Psoas muscle (tissue), 8 donors: ENCODE data around the gene NDUFB10. TPM values are rescaled to one million over a fixed set of nuclear protein-coding genes. Genes with fewer than 3 reads are reported as not detected.

Experiments used
- ATAC-seq, 4 donors: fragments of 200-7000 bp; cut with Tn5 transposase; one replicate each; pipeline ENCODE4 v1.9.1; 2020; ENCODE audit warnings: moderate library complexity in 3 of 4, mild to moderate bottlenecking in 2 of 4
- DNase-seq, 2 donors: peaks; one replicate each; pipeline ENCODE4 v3.0.0-alpha.2; 2020
- H3K27ac ChIP-seq: fragments of 200-600 bp; one replicate; pipeline ENCODE4 v1.8.0; 2022
- H3K27me3 ChIP-seq, 3 donors: fragments of 200-600 bp in 1 of 3; one replicate each; pipeline versions ENCODE4 v1.6.1 to v1.8.0; 2013 to 2022; ENCODE audit warnings: low read length in 2 of 3, mild to moderate bottlenecking in 2 of 3, moderate library complexity in 1 of 3; ENCODE audit not compliant: insufficient read depth in 3 of 3
- H3K36me3 ChIP-seq, 2 donors: fragments of 200-600 bp in 1 of 2; one replicate each; pipeline versions ENCODE4 v1.6.1 to v1.8.0; 2013 to 2022; ENCODE audit warnings: low read depth in 1 of 2, mild to moderate bottlenecking in 1 of 2, moderate library complexity in 1 of 2; ENCODE audit not compliant: insufficient read depth in 1 of 2
- H3K4me1 ChIP-seq: fragments of 200-600 bp; one replicate; pipeline ENCODE4 v1.8.0; 2022
- H3K4me3 ChIP-seq: fragments of 200-600 bp; one replicate; pipeline ENCODE4 v1.8.0; 2022; ENCODE audit warnings: mild to moderate bottlenecking
- H3K9me3 ChIP-seq: fragments of 200-600 bp; one replicate; pipeline ENCODE4 v1.8.0; 2022
- WGBS, 3 donors: extraction: QIAGEN DNeasy Blood & Tissue Kit; methylation state at CpG; one replicate each; pipeline versions ENCODE4 v1.1.6 to v1.1.7; 2013; 5-methylcytosine and 5-hydroxymethylcytosine counted together
- intact Hi-C, 2 donors: fragments of 100-400 bp; cut with DNase I; formaldehyde crosslinking; loops; one replicate each; pipeline versions ENCODE4 v1.11.0 to v1.14.2; 2022
- long read RNA-seq, 2 donors: library from polyadenylated mRNA; unstranded; transcript quantifications; one replicate each; pipeline ENCODE4 v2.0.0, GENCODE V29; 2021
- polyA plus RNA-seq, 3 donors: library from polyadenylated mRNA; stranded (reverse); fragments of 200-250 nt; gene quantifications; one replicate each; pipeline ENCODE4 v1.2.3, GENCODE V29; 2013
- total RNA-seq, 4 donors: library from RNA; stranded (reverse); fragmentation: NEBNext Ultra II Directional in 2 of 4; extraction: Animal tissue kit (Norgen Biotek cat#: 25700) in 2 of 4; gene quantifications; one replicate each; pipeline versions ENCODE4 v1.2.1 to v1.2.4, GENCODE V29; 2021 to 2023
- TF ChIP-seq, protein P1 (sequence below): fragments of 200-600 bp; IDR thresholded peaks from one replicate; pipeline ENCODE4 v1.8.0; 2022; ENCODE audit warnings: antibody characterized with exemption
- donor health status: healthy with polysubstance abuse.
- donor health status: DM: no; HTN: no; CAD: no; lungs with moderate emphysema.
- donor health status: Bipolar disorder and iron deficiency.
- donor health status: healthy.
- donor health status: DM: yes; HTN: yes; CAD: no.
- donor health status: DM: no; HTN: no; CAD: no.
- donor health status: DM: no; HTN: no; CAD: no.
- donor health status: DM: yes; HTN: yes; CAD: no.

The NDUFB10 gene
- total RNA-seq (100 to 1,000 TPM; 350 to 465 (median 373) TPM), polyA plus RNA-seq (100 to 1,000 TPM; 753 to 870 (median 797) TPM)
- long read RNA-seq, donor 1, transcript NDUFB10-201 (4 exons, 705 nt) = major isoform, 113 of 117 reads
- long read RNA-seq, donor 1, partial matches to known transcripts = 2 of 117 reads
- long read RNA-seq, donor 1, other reads (novel, unspliced or antisense) = 0 of 117 reads
- long read RNA-seq, donor 2, transcript NDUFB10-201 (4 exons, 705 nt) = major isoform, 195 of 203 reads
- long read RNA-seq, donor 2, partial matches to known transcripts = 6 of 203 reads
- long read RNA-seq, donor 2, other reads (novel, unspliced or antisense) = 2 of 203 reads

DNA sequence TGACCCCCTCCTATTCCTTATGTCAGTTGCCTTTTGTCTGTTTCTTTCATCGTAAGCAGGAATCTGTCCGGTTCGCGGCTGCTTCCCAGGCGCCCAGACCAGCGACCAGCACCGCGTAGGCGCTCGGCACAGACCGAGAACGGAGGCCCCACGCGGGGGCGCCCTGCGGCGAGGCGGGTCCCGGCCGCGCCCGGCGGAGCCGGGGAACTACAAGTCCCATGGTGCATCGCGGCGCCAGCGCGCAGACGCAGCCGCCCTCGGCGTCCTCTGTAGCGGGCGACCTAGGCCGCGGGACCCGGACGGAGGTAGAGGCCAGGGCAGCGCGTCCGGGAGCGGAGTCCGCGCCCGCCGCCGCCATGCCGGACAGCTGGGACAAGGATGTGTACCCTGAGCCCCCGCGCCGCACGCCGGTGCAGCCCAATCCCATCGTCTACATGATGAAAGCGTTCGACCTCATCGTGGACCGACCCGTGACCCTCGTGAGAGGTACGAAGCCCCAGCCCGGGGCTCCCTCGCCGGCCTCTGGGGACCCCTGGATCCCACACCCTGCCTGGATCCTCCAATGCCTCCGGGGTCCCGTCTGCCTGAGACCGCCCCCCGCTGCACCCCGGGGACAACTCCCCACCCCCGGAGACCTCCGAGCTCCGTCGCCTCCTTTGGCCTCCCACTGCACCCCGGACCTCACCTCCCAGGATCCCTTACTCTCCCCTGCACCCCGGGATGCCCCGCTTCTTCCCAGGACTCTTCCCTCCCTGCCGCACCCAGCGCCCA is at the start of gene NDUFB10:
Gene NDUFB10, plus strand, starts transcription at position 270 of the 771 bp plus-strand sequence. Its CDS starts 87 bp downstream, at position 357.
- ATAC-seq (peak; percentile 85 to 89 (median 87)), DNase-seq (peak; percentile 94 to 97)
- peak within 1 kb of the TSS; percentile 87 for H3K27ac ChIP-seq
- TF ChIP-seq, protein P1, sequence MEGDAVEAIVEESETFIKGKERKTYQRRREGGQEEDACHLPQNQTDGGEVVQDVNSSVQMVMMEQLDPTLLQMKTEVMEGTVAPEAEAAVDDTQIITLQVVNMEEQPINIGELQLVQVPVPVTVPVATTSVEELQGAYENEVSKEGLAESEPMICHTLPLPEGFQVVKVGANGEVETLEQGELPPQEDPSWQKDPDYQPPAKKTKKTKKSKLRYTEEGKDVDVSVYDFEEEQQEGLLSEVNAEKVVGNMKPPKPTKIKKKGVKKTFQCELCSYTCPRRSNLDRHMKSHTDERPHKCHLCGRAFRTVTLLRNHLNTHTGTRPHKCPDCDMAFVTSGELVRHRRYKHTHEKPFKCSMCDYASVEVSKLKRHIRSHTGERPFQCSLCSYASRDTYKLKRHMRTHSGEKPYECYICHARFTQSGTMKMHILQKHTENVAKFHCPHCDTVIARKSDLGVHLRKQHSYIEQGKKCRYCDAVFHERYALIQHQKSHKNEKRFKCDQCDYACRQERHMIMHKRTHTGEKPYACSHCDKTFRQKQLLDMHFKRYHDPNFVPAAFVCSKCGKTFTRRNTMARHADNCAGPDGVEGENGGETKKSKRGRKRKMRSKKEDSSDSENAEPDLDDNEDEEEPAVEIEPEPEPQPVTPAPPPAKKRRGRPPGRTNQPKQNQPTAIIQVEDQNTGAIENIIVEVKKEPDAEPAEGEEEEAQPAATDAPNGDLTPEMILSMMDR = peak; percentile 71
- H3K4me3 ChIP-seq = peak within 1 kb of the TSS; percentile 92
- intact Hi-C loops = no loop called here
- peaks cover 27% of the 10 kb centered on the region for H3K4me1 ChIP-seq
- peaks cover 0 to 32% of the 10 kb centered on the region in 2 donors for H3K36me3 ChIP-seq
- H3K27me3 ChIP-seq = no peaks in the 10 kb centered on the region
- 1% methylated on average over 70 to 79 of the region's 79 CpGs for WGBS, 3 donors
- no peaks in the 10 kb centered on the region for H3K9me3 ChIP-seq

DNA sequence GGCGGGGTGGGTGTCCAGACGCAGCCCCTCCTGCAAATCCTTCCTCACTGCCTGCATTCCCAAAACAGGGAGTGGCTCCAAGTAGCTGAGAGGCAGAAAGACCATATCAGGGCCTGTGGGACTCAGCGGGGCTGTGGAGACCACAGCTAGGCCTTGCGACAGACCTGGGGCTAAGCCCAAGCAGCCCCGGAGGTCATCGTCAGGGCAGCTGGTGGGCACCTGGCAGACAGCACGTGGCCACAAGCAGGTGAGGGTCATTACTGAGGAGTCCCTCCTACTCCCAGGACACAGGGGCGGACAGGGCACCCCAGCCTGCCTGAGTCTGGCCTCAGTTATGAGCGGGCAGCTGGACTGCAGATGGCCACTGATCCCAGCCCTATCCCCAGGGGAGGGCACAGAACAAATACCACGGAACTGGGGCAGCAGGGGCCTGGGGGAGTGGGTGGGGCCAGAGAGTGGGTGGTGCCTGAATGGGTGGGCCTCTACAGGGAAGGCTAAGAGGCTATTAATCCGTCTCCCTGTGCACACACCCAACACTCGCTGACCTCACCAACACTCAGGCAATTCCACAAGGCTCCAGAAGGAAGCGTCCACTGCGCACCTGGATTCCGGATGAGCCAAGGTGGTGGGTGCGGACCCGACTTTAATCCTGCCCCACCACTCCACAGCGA is 49.6 kb upstream of the NDUFB10 start:
- DNase-seq = no peak

GRCh38 chr16:1911467-1912214 is 47.7 kb upstream of the NDUFB10 start:
- Histone ChIP-seq H3K27me3 (peaks cover 0 to 61% (median 12%) of the 10 kb centered on the region in 3 donors), H3K4me3 (no peak overlapping the region), H3K36me3 (no peaks in the 10 kb centered on the region), H3K4me1 (no peaks in the 10 kb centered on the region), H3K27ac (no peak overlapping the region), H3K9me3 (no peaks in the 10 kb centered on the region)
- 85 to 89% (median 87%) methylated on average over 44 to 59 of the region's 59 CpGs for WGBS, 3 donors
- TF ChIP-seq, protein P1 = no peak
- DNase-seq (no peak), ATAC-seq (no peak)
- intact Hi-C loops = no loop called here

More for the DNA sequence above, 49.6 kb upstream of the NDUFB10 start:
- Histone ChIP-seq H3K27me3 (peaks cover 0 to 59% (median 14%) of the 10 kb centered on the region in 3 donors), H3K4me3 (no peak overlapping the region), H3K4me1 (no peaks in the 10 kb centered on the region), H3K9me3 (no peaks in the 10 kb centered on the region), H3K36me3 (no peaks in the 10 kb centered on the region), H3K27ac (no peak overlapping the region)
- no peak for ATAC-seq
- 57 to 63% (median 63%) methylated on average over 18 of the region's 18 CpGs for WGBS, 3 donors
- intact Hi-C loops = no loop called here
- TF ChIP-seq, protein P1 = no peak

DNA sequence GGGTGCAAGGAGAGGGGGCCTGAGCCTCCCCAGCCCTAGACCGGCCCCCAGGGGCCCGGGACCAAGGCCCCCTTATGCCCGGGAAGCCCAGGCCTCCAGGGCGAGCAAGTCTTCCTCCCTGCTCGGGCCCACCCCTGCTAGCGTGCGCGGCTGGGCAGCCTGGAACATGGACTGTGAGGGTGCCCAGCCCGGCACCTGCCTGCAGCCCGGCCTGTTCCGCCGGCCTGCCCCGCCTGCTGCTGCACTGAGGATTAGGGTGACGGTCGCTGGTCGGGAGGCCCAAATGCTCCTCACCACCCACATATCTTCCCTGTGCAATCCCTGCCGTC is 47.2 kb upstream of the NDUFB10 start:
- Histone ChIP-seq H3K27me3 (peaks cover 0 to 61% (median 15%) of the 10 kb centered on the region in 3 donors), H3K4me1 (no peaks in the 10 kb centered on the region), H3K4me3 (no peak overlapping the region), H3K9me3 (no peaks in the 10 kb centered on the region), H3K36me3 (no peaks in the 10 kb centered on the region), H3K27ac (no peak overlapping the region)
- intact Hi-C loops = no loop called here
- DNase-seq (no peak), ATAC-seq (no peak)
- TF ChIP-seq, protein P1 = no peak
- 76 to 82% (median 77%) methylated on average over 17 of the region's 17 CpGs for WGBS, 3 donors
